ENCODE results near the gene FAM168A. TPM values are rescaled to one million over a fixed set of nuclear protein-coding genes. Genes with fewer than 3 reads are reported as not detected.

FAM168A gene
- total RNA-seq, 1 donor from 2014 or later = 19.3 TPM

DNA sequence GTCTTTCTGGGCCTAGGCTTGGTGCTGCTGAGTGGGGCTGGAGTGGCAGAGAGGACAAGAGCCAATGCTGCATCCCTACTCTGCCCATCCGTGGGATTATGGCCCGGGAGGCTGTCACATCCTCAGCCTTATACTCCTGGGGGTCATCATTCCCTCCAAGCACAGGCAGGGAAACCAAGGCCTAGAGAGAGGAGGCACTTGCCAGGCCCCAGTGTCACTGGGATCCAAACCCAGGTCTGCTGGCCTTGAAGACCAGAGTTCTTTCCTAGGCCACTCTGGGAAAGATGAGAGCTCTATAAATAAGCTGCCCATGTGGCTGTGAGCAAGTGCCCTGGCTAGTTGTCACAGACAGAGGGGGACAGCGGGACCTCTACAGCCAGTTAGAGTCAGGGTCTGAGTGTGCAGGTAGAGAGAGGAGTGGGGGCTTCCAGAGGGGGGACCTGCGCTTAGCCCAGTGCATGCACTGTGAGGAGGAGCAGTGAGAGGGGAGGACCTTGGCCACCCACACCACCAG is 217.0 kb downstream of the FAM168A start:
- Histone ChIP-seq H3F3A (ENCODE audit: low read depth) (no peaks in the 10 kb centered on the region), H3K27me3 (peaks cover 5% of the 10 kb centered on the region), H3K4me1 (peaks cover 20% of the 10 kb centered on the region), H3K36me3 (no peaks in the 10 kb centered on the region), H4K20me1 (ENCODE audit: low read depth) (peaks cover 82% of the 10 kb centered on the region), H3K4me2 (no peak overlapping the region), H3K9ac (no peak overlapping the region), H3K4me3 (no peak overlapping the region), H3K9me3 (ENCODE audit: low read depth) (no peaks in the 10 kb centered on the region), H3K27ac (no peak overlapping the region), H3K79me2 (ENCODE audit: low read depth) (peaks cover 60% of the 10 kb centered on the region), H2AFZ (replicated peaks) (no peak overlapping the region)
- peaks cover 10% of the 10 kb centered on the region for H3K27me3 Mint-ChIP-seq (ENCODE audit: insufficient read depth, low read depth)
- peaks cover 45% of the 10 kb centered on the region for H3K4me1 Mint-ChIP-seq
- H3K27ac Mint-ChIP-seq = no peak overlapping the region
- peak; percentile 17 for DNase-seq (ENCODE audit: low spot score)
- H3K4me3 Mint-ChIP-seq = no peak overlapping the region
- no peaks in the 10 kb centered on the region for H3K36me3 Mint-ChIP-seq
- no peaks in the 10 kb centered on the region for H3K9me3 Mint-ChIP-seq
- TF ChIP-seq, protein P1, sequence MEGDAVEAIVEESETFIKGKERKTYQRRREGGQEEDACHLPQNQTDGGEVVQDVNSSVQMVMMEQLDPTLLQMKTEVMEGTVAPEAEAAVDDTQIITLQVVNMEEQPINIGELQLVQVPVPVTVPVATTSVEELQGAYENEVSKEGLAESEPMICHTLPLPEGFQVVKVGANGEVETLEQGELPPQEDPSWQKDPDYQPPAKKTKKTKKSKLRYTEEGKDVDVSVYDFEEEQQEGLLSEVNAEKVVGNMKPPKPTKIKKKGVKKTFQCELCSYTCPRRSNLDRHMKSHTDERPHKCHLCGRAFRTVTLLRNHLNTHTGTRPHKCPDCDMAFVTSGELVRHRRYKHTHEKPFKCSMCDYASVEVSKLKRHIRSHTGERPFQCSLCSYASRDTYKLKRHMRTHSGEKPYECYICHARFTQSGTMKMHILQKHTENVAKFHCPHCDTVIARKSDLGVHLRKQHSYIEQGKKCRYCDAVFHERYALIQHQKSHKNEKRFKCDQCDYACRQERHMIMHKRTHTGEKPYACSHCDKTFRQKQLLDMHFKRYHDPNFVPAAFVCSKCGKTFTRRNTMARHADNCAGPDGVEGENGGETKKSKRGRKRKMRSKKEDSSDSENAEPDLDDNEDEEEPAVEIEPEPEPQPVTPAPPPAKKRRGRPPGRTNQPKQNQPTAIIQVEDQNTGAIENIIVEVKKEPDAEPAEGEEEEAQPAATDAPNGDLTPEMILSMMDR (IDR thresholded peaks at IDR 0.05) = no peak
- no peak for TF ChIP-seq EZH2phosphoT487 (IDR thresholded peaks at IDR 0.05)
- no peak for TF ChIP-seq EZH2 (IDR thresholded peaks at IDR 0.05)

DNA sequence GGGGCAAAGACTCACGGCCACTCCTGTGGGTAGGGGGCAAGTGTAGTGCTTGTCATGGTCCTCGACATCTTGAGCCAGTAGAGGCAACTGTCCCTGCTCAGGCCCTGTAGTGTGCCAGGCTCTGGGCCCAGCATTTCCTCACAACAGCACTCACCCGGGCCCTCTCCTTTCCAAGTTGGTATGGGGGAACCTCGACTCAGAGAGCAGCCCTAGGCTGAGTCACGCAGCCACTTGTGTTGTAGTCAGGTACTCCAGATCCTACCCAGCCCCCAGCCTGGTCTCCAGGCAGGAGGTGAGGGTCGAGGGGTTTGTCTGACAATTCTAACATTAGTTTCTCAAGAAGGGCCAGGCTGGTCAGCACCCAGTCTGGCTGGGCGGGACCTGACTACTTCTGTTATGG is 217.6 kb downstream of the FAM168A start:
- peaks cover 45% of the 10 kb centered on the region for H3K4me1 Mint-ChIP-seq
- H3K4me3 ChIP-seq = no peak overlapping the region
- peaks cover 24% of the 10 kb centered on the region for H3K4me1 ChIP-seq
- H3K9me3 ChIP-seq (ENCODE audit: low read depth) = no peaks in the 10 kb centered on the region
- no peak overlapping the region for H3K27ac Mint-ChIP-seq
- no peaks in the 10 kb centered on the region for H3K36me3 Mint-ChIP-seq
- H3K27me3 ChIP-seq = peaks cover 5% of the 10 kb centered on the region
- peaks cover 56% of the 10 kb centered on the region for H3K79me2 ChIP-seq (ENCODE audit: low read depth)
- no peak for DNase-seq (ENCODE audit: low spot score)
- H3F3A ChIP-seq (ENCODE audit: low read depth) = no peaks in the 10 kb centered on the region
- H2AFZ ChIP-seq (replicated peaks) = no peak overlapping the region
- TF ChIP-seq, protein P1 (IDR thresholded peaks at IDR 0.05) = no peak
- TF ChIP-seq EZH2phosphoT487 (IDR thresholded peaks at IDR 0.05) = no peak
- TF ChIP-seq EZH2 (IDR thresholded peaks at IDR 0.05) = no peak
- H3K27ac ChIP-seq = no peak overlapping the region
- no peak overlapping the region for H3K4me3 Mint-ChIP-seq
- peaks cover 76% of the 10 kb centered on the region for H4K20me1 ChIP-seq (ENCODE audit: low read depth)
- H3K9ac ChIP-seq = no peak overlapping the region
- no peak overlapping the region for H3K4me2 ChIP-seq
- H3K36me3 ChIP-seq = no peaks in the 10 kb centered on the region
- H3K9me3 Mint-ChIP-seq = no peaks in the 10 kb centered on the region
- peaks cover 10% of the 10 kb centered on the region for H3K27me3 Mint-ChIP-seq (ENCODE audit: insufficient read depth, low read depth)

DNA sequence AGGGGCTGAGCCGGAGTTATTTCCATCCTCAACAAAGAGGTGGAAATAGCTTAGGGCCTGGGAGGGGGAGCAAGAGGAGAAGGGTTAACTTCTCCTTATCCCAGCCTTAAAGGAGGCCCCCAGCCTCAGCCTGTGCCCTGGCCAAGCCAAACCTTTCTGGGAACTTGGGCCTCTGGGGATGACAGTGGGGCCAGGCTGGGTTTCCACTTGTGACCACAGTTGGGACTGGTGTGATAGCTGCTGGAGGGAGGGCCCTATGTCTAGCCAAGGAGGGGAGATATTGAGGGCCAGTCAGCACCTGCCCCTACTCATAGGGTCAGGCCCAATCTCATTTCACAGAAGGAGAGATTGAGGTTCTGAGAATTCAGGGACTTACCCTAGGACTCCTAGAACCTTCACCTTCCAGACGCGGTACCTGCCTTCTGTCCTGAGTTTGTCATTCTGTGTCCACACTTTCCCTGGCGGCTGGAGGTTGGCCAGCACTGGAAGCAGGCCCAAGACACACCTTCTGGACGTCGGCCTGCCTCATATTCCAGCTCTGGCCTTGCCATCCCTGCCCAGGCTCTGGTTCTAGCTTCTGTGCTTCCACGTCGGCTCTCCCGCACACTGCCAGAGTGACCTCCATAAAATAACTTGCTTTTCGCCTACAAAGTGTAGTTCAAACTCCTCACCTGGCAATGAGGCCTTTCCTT is 218.6 kb downstream of the FAM168A start:
- Histone ChIP-seq H4K20me1 (ENCODE audit: low read depth) (peaks cover 67% of the 10 kb centered on the region), H2AFZ (replicated peaks) (no peak overlapping the region), H3K27ac (no peak overlapping the region), H3K27me3 (peaks cover 5% of the 10 kb centered on the region), H3K79me2 (ENCODE audit: low read depth) (peaks cover 48% of the 10 kb centered on the region), H3F3A (ENCODE audit: low read depth) (no peaks in the 10 kb centered on the region), H3K4me1 (peaks cover 24% of the 10 kb centered on the region), H3K9ac (no peak overlapping the region), H3K36me3 (no peaks in the 10 kb centered on the region), H3K4me2 (no peak overlapping the region), H3K9me3 (ENCODE audit: low read depth) (no peaks in the 10 kb centered on the region), H3K4me3 (no peak overlapping the region)
- Mint-ChIP-seq H3K9me3 (no peaks in the 10 kb centered on the region), H3K4me1 (peaks cover 40% of the 10 kb centered on the region), H3K27ac (peak overlapping the region; percentile 57), H3K36me3 (no peaks in the 10 kb centered on the region), H3K27me3 (ENCODE audit: insufficient read depth, low read depth) (peaks cover 10% of the 10 kb centered on the region), H3K4me3 (peak overlapping the region; percentile 69)
- TF ChIP-seq EZH2 (IDR thresholded peaks at IDR 0.05) = no peak
- TF ChIP-seq, protein P1 (IDR thresholded peaks at IDR 0.05) = no peak
- TF ChIP-seq EZH2phosphoT487 (IDR thresholded peaks at IDR 0.05) = no peak
- DNase-seq (ENCODE audit: low spot score) = no peak
